Sigmoid colon (tissue), 7 donors: ENCODE results near the gene ZNF577. TPM values are rescaled to one million over a fixed set of nuclear protein-coding genes. Genes with fewer than 3 reads are reported as not detected.

Source experiments
- DNase-seq: peaks from one replicate; pipeline ENCODE4 v3.0.0-alpha.2; 2019
- H3K27ac ChIP-seq, 4 donors: fragments of 200-600 bp; sonication (generic); one replicate each; pipeline ENCODE4 v1.5.1; 2016 to 2019; ENCODE audit warnings: mild to moderate bottlenecking in 1 of 4
- H3K27me3 ChIP-seq, 3 donors: fragments of 200-600 bp; sonication (generic); one replicate each; pipeline ENCODE4 v1.5.1; 2019; ENCODE audit warnings: mild to moderate bottlenecking in 1 of 3
- H3K36me3 ChIP-seq, 4 donors: fragments of 200-600 bp; sonication (generic); one replicate each; pipeline ENCODE4 v1.5.1; 2016 to 2019
- H3K4me1 ChIP-seq, 4 donors: fragments of 200-600 bp; sonication (generic); one replicate each; pipeline ENCODE4 v1.5.1; 2017 to 2019
- H3K4me3 ChIP-seq, 4 donors: fragments of 200-600 bp; sonication (generic); one replicate each; pipeline ENCODE4 v1.5.1; 2017 to 2019; ENCODE audit warnings: mild to moderate bottlenecking in 2 of 4, moderate library complexity in 1 of 4
- H3K9me3 ChIP-seq, 4 donors: fragments of 200-600 bp in 3 of 4; sonication (generic) in 3 of 4; one replicate each; pipeline versions ENCODE4 v1.5.1 to v1.6.1; 2013 to 2019
- EP300 ChIP-seq, 4 donors: sonication (generic); formaldehyde crosslinking; IDR thresholded peaks; one replicate each; pipeline ENCODE4 v1.6.1; 2017; ENCODE audit warnings: antibody characterized with exemption in 4 of 4
- POLR2A ChIP-seq, 2 donors: fragments of 450-650 bp; IDR thresholded peaks; one replicate each; pipeline ENCODE4 v1.6.1; 2016; ENCODE audit warnings: antibody characterized with exemption in 2 of 2, mild to moderate bottlenecking in 2 of 2, moderate library complexity in 2 of 2
- POLR2AphosphoS5 ChIP-seq, 4 donors: sonication (generic); formaldehyde crosslinking; IDR thresholded peaks; one replicate each; pipeline ENCODE4 v1.6.1; 2017; ENCODE audit warnings: antibody characterized with exemption in 4 of 4
- WGBS, 2 donors: extraction: QIAGEN DNeasy Blood & Tissue Kit; methylation state at CpG; one replicate each; pipeline ENCODE4 v1.1.7; 2013; 5-methylcytosine and 5-hydroxymethylcytosine counted together
- intact Hi-C: fragments of 100-400 bp; cut with DNase I; formaldehyde crosslinking; loops from one replicate; pipeline ENCODE4 v1.15.1; 2023
- polyA plus RNA-seq, 3 donors: library from polyadenylated mRNA; stranded (reverse); fragments of 200-250 nt; gene quantifications; one replicate each; pipeline ENCODE4 v1.2.3, GENCODE V29; 2013
- total RNA-seq, 4 donors: library from RNA; depleted of rRNA; stranded (reverse); fragments of >200 nt; gene quantifications; one replicate each; pipeline ENCODE4 v1.1.0, GENCODE V29; 2016
- TF ChIP-seq, protein P1 (sequence below), 4 experiments: fragments of 450-650 bp in 3 of 4; fragments of 200-600 bp in 1 of 4; IDR thresholded peaks; one replicate each; pipeline ENCODE4 v1.5.1; 2016 to 2019; ENCODE audit warnings: antibody characterized with exemption in 4 of 4, mild to moderate bottlenecking in 3 of 4, moderate library complexity in 2 of 4
- donor health status: healthy with polysubstance abuse.
- donor health status: Bipolar disorder and iron deficiency.
- donor health status: healthy.

The ZNF577 gene
- total and polyA plus RNA-seq, 7 donors, result 2.8 to 28.0 (median 21.7) TPM

DNA sequence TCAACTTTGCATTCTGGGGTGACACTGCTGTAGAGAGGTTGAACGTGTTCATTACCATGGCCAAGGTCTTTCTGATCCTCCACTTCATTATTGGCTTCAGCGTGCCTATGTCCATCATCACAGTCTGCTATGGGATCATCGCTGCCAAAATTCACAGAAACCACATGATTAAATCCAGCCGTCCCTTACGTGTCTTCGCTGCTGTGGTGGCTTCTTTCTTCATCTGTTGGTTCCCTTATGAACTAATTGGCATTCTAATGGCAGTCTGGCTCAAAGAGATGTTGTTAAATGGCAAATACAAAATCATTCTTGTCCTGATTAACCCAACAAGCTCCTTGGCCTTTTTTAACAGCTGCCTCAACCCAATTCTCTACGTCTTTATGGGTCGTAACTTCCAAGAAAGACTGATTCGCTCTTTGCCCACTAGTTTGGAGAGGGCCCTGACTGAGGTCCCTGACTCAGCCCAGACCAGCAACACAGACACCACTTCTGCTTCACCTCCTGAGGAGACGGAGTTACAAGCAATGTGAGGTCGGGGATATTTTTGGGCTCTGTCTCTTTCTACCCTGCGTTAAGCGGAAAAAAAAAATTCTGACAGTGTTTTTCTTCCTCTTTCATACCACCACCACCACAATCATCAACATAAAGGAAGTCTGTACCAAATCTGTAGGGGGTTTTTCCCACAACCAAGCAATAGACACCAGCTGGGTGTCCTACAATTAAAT is 63.3 kb downstream of the ZNF577 start:
- WGBS, 2 donors, result 77 to 88% methylated on average over 13 of the region's 13 CpGs
- no peak for DNase-seq
- peaks cover 0 to 11% (median 0%) of the 10 kb centered on the region in 4 donors for H3K9me3 ChIP-seq
- TF ChIP-seq EP300 (IDR thresholded peaks at IDR 0.05), result no peak
- TF ChIP-seq, protein P1, sequence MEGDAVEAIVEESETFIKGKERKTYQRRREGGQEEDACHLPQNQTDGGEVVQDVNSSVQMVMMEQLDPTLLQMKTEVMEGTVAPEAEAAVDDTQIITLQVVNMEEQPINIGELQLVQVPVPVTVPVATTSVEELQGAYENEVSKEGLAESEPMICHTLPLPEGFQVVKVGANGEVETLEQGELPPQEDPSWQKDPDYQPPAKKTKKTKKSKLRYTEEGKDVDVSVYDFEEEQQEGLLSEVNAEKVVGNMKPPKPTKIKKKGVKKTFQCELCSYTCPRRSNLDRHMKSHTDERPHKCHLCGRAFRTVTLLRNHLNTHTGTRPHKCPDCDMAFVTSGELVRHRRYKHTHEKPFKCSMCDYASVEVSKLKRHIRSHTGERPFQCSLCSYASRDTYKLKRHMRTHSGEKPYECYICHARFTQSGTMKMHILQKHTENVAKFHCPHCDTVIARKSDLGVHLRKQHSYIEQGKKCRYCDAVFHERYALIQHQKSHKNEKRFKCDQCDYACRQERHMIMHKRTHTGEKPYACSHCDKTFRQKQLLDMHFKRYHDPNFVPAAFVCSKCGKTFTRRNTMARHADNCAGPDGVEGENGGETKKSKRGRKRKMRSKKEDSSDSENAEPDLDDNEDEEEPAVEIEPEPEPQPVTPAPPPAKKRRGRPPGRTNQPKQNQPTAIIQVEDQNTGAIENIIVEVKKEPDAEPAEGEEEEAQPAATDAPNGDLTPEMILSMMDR (IDR thresholded peaks at IDR 0.05), result no peak
- TF ChIP-seq POLR2A (IDR thresholded peaks at IDR 0.05), result no peak
- no peak for TF ChIP-seq POLR2AphosphoS5 (IDR thresholded peaks at IDR 0.05)
- no peak overlapping the region for H3K27ac ChIP-seq
- H3K36me3 ChIP-seq, result no peaks in the 10 kb centered on the region
- intact Hi-C loops, result no loop called here
- no peaks in the 10 kb centered on the region for H3K4me1 ChIP-seq
- H3K4me3 ChIP-seq, result no peak overlapping the region
- no peaks in the 10 kb centered on the region for H3K27me3 ChIP-seq

DNA sequence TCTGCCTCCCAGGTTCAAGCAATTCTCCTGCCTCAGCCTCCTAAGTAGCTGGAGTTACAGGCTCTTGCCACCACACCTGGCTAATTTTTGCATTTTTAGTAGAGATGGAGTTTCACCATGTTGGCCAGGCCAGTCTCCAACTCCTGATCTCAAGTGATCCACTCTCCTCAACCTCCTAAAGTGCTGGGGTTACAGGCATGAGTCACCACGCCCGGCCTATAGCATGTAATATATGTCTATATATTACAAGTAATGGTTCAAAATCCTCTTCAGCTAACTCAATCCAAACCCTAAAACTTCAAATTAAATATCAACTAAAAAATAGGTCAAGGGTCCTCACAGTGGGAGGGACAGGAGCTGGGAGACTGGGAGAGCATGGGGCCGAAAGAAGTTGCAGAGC is 64.8 kb downstream of the ZNF577 start:
- DNase-seq, result no peak
- WGBS, 2 donors, result 93 to 94% methylated on average over 3 of the region's 3 CpGs
- no peak overlapping the region for H3K4me3 ChIP-seq
- H3K9me3 ChIP-seq, result peaks cover 0 to 6% (median 0%) of the 10 kb centered on the region in 4 donors
- no peaks in the 10 kb centered on the region for H3K27me3 ChIP-seq
- intact Hi-C loops, result no loop called here
- H3K36me3 ChIP-seq, result no peaks in the 10 kb centered on the region
- no peak for TF ChIP-seq EP300 (IDR thresholded peaks at IDR 0.05)
- TF ChIP-seq POLR2A (IDR thresholded peaks at IDR 0.05), result no peak
- no peak for TF ChIP-seq POLR2AphosphoS5 (IDR thresholded peaks at IDR 0.05)
- TF ChIP-seq, protein P1 (IDR thresholded peaks at IDR 0.05), result no peak
- no peaks in the 10 kb centered on the region for H3K4me1 ChIP-seq
- H3K27ac ChIP-seq, result peak overlapping the region in 1 of 4 donors; percentile 3

DNA sequence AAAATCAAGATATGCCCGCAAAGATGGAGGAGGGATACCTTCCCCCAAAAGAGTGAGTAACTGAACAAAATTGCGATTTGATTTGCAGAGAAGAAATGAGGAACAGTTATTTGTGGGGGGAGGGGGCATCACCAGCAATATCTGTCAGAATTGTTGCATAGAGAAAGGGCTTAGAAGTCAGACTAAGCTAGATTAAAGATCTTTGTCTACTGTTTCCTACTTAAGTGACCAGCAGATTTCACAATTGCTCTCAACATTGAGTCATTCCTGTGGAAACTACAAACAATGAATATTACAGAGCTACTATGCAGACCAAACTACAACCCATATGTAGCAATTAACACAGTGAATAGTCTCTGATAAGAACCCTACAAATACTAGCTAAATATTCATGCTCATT is 65.4 kb downstream of the ZNF577 start:
- H3K36me3 ChIP-seq, result no peaks in the 10 kb centered on the region
- WGBS, 2 donors, result 84 to 86% methylated on average over 2 of the region's 2 CpGs
- TF ChIP-seq POLR2AphosphoS5 (IDR thresholded peaks at IDR 0.05) (no peak), EP300 (IDR thresholded peaks at IDR 0.05) (no peak), POLR2A (IDR thresholded peaks at IDR 0.05) (no peak)
- TF ChIP-seq, protein P1 (IDR thresholded peaks at IDR 0.05), result no peak
- peak overlapping the region in 1 of 4 donors; percentile 25 for H3K27ac ChIP-seq
- peaks cover 0 to 2% (median 0%) of the 10 kb centered on the region in 4 donors for H3K9me3 ChIP-seq
- no peaks in the 10 kb centered on the region for H3K27me3 ChIP-seq
- no peak overlapping the region for H3K4me3 ChIP-seq
- DNase-seq, result no peak
- intact Hi-C loops, result no loop called here
- H3K4me1 ChIP-seq, result no peaks in the 10 kb centered on the region

DNA sequence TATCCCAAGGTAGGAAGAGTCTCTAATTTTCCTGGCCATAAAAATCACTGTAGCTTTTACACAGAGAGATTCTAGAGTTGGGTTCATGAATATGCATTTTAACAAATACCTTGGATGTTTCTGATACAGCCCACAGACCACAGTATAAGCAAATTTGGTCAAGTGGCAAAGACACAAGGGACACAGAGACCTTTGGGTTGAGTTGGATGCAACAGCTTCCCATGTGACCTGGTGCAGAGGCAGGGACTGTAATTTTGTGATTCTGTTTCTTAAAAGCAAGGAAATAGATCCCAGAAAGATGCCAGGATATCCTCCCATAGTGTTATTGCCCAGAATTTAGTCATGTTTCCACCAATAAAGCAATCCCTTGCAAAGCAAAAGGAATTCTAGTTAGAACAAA is 65.8 kb downstream of the ZNF577 start:
- Histone ChIP-seq H3K27me3 (no peaks in the 10 kb centered on the region), H3K9me3 (peaks cover 0 to 2% (median 0%) of the 10 kb centered on the region in 4 donors), H3K27ac (peak overlapping the region in 1 of 4 donors; percentile 25), H3K4me3 (no peak overlapping the region), H3K36me3 (no peaks in the 10 kb centered on the region), H3K4me1 (no peaks in the 10 kb centered on the region)
- TF ChIP-seq, protein P1 (IDR thresholded peaks at IDR 0.05), result no peak
- TF ChIP-seq EP300 (IDR thresholded peaks at IDR 0.05), result no peak
- TF ChIP-seq POLR2AphosphoS5 (IDR thresholded peaks at IDR 0.05), result no peak
- TF ChIP-seq POLR2A (IDR thresholded peaks at IDR 0.05), result no peak
- no peak for DNase-seq
- intact Hi-C loops, result no loop called here
